SIG-M5 treated with dmso at 0.1 percent for 504 hours (cell line): ENCODE measurements around the gene KDM8.
A peak's percentile ranks its signal among the peaks of the same experiment; 100 is the strongest.

Experiments
- DNase-seq: peaks from one replicate; lab custom pipeline; 2025; ENCODE audit not compliant: unreplicated experiment; lab: John Stamatoyannopoulos, UW

Gene KDM8

GRCh38 chr16:27203507-27204311, at the start of gene KDM8:
TSS of gene KDM8 (plus strand) at chr16:27203526. CDS start at chr16:27210124, 6,598 bp downstream.
- DNase-seq: peak; percentile 99

DNA sequence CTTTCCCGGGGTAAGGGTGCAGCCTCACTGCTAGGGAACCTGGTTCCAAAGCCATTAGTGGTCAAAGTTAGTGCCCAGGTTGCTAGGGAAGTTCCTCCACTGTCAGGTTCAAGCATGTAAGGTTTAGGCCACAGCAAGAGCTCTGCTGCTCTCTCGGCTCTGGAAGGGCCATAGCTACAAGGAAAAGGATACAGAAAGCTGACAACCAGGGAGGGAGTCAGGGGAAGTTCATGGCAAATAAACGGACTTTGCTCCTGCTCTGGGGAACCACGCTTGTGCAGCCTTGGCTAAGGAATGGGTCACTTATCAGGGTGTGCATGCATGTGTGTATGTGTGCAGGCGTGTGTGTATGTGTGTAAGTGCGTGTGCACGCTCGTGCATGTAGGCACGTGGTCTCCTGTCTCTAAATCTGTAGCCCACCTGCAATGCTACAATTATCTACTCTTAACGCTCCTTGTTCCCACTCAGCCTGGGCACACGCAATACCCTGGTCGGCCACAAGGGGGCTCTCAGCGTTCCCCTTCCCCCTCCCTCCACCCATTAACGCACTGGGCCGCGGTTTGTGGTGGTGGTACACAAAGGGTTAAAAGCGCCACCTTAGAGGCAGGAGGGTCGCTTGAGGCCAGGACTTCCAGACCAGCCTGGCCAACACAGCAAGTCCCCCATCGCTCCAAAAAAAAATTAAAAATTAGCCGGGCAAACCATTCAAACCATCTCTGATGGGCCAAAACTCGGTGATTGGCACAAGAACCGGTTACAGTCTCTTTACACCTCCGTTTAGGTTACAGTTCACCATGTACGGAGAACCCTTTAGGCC, 48.4 kb upstream of the KDM8 start:
- no peak for DNase-seq

DNA sequence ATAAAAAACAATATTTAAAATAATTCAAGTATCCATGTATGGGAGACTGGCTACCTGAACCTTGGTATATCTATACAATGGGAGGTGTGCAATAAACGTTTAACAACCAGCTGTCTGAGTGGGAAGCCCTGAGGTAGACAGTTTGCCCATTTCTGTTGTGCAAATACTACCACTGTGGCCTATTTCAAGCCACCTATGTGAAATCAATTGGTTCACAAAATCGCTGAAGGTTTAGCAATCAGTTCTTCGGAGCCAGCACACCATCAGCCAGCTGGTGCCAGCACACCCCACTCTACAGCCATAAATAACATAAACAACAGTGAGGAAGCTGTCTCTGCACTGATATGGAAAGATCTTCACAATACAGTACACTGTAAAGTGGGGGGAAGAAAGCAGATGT, 46.7 kb upstream of the KDM8 start:
- no peak for DNase-seq

DNA sequence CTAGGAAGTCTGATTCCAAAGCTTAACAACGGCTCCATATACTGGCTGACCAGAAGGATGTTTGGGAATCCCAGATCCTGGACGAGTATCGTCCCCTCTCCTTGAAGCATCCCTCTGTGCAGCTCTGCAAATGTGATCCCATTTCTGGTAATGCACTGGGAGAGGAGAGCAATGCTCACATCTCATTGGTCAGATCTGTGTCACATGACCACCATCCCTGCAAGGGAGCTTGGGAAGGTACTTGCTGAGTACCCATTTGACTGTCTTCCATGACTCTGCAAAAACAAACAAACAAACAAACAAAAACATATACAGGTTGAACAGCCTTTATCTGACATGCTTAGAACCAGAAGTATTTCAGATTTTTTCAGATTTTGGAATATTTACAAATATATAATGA, 41.9 kb upstream of the KDM8 start:
- no peak for DNase-seq

- no peak for DNase-seq
Measured at GRCh38 chr16:27164352-27164751, 39.0 kb upstream of the KDM8 start.

DNA sequence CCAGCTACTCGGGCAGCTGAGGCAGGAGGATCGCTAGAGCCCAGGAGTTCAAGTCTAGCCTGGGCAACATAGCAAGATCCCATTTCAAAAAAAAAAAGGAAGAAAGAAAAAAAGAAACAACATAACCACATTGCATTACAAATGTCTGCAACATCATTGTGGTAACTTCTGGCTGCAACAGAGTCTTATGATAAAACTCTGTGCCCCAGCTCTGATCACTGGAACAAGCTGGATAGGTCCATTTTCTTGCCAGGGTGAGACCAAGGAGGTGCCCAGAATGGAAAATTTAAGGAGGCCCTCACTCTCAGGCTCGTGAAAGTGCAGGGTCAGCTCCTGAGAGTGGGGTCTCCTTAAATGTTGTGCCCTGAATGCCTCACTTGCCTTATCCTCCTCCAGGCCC, 37.8 kb upstream of the KDM8 start:
- no peak for DNase-seq

GRCh38 chr16:27168790-27169189, 34.5 kb upstream of the KDM8 start:
- no peak for DNase-seq

DNA sequence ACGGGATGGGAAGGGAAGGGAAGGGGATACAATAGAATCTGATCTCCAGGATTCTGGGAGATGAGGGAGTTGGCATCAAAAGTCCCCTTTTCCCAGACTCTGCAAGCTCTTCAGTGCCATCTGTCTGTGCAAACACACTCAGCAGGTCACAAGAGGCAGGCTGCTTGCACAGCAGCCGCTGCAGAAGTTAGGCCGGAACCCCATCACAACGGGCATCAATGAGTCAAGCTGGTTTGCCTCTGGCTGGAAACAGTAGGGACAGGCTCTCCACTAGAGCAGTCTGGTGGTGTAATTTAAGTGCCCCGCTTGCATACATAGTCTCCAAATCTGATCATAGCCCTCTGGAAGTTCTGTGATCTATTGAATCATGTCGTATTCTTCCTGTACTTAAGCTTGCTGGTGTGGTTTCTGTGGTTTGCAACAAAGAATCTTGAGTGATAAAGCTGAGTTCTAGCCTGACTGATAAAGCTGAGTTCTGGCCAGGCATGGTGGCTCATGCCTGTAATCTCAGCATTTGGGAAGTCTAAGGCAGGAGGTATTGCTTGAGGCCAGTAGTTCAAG, 33.7 kb upstream of the KDM8 start:
- DNase-seq: peak; percentile 68

DNA sequence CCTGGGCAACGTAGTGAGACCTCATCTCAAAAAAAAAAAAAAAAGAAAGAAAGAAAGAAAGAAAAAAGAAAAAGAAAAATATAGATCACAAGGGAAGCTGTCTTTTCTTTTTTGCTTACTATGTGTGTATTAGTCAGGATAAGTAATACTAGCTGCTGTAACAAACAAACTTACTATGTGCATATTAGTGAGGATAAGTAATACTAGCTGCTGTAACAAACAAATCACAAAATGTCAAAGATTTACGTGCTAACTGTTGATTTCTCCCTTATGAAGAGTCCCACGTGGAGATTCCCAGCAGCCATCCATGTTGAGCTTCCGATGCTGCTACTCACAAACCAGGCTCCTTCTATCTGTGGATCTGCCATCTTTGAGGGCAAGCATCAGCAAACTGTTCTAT, 31.7 kb upstream of the KDM8 start:
- DNase-seq: no peak

DNA sequence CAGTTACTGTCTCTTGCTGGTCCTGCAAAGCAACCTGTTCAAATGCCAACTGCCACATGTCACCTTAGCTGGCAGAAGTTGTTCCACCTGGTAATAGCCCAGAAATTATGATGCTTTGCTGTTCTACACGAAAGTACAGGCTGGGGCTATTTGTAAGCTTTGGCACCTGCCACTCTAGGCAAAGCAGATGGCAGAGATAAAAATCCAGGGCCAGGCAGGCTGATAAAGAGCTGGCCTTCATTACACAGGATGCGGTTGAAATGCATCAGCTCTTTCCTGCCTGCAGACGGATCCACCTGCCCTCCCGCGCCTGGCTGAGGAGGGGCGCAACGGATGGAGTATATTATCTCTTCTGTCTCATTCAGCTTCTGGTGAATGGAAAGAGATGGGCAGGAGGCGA, 29.3 kb upstream of the KDM8 start:
- DNase-seq: no peak

DNA sequence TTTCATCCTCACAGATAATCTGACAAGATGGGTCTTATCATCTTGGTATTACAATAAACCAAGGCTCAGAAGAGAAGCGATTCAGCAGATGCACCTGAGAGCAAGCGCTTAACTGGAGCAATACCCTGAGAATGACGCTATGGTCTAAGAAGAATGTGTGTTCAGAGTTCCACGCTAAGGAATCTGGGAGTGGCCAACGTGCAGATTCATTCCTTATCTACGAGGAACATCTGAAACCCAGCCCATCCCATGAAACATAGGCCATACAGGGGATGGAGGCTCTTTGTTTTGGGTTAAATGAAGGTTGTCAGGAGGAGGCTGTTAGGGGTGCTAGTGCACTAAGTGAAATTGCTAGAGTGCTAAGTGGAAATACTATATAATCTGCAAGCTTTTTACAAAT, 28.5 kb upstream of the KDM8 start:
- DNase-seq: peak; percentile 23

DNA sequence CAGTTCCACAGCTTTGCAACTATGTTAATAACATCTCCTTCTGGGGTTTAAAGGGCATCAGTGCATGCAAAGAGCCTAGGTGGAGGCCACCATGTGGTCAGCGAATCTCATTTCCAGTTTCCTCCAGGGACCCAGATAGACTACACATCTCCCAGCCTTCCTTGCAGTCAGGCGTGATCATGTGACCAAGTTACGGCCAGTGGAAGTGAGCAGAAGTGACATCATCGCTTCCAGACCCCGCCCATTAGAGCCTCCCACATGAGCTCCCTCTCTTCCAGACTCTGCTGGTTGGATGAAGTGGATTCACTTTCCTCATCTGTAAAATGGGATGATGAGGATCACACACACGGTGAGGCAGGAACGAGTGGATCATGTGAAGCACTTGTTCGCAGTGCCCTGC, 27.4 kb upstream of the KDM8 start:
- DNase-seq: no peak

GRCh38 chr16:27177031-27177774, 26.1 kb upstream of the KDM8 start:
- DNase-seq: no peak

- DNase-seq: peak; percentile 82
Measured at GRCh38 chr16:27179500-27180072, 23.7 kb upstream of the KDM8 start.

DNA sequence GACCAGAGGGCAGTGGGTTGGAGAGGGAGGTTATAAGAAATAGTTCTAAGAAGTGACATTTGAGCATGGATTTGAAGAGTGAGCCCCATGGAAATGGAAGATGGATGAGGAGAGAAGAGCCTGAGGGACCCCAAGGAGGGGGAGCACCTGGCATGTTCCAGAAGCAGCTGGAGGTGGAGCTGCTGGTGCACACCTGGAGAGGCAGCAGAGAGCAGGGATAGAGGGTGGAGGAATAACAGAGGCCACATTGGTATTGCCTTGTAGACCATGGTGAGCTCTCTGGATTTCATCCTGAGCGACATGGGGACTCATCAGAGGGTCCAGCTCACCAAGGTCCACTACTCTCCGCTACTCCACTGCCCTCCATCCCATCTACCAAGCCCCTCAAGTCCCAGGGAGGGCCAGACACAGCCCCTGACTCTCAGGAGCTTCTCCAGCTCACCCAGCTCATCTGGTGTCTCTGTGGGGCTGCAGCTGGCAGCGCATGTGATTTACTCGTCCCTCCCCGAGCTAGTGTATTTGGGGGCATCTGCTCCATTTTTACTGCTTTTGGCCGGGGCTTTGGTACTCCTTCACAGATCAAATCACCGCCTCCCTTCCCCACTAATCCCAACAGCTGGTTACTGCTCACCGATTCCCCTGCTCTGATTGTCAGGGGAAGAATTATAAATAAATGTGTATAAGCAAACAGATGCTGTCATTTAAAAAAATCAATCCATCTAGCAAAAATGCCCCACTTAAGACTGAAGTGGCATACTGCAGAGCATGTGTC, 22.1 kb upstream of the KDM8 start:
- DNase-seq: no peak

DNA sequence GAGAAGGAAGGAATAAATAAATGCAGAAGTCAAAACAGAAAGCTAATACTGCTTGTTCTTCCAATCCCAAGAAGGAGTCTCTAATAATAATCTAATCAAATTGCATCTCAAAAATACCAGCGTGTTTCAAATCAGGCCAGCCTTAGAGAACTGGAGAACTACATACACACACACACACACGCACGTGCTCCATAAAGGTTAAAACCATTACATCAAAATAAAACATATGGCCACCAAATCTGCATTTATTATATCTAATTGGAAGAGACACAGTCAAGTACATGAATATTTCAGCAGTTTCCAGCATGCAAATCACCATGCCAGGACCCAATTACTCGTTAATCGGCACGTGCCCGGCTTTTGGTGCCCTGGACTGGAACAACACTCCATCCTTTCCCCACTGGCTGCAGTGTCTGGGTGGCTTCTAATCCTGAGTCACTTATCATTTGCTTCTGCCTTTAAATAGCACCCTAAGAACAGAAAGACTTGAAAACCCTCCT, 20.4 kb upstream of the KDM8 start:
- DNase-seq: no peak

DNA sequence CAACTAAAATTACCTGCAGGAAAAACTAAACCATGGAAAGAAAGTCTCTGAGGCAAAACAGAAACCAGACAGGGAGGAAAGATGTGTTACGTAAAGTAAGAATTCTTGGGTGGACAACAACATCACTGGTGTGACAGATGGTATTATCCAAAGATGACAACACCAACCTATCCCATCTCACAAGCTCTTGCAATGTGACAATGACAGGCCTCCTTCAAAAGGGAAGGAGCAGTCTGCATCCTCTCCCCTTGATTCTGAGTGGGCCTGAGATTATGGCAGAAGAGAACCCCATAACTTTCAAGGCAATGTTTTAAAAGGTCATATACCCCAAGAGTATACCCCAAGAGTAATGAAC, 17.6 kb upstream of the KDM8 start:
- no peak for DNase-seq

GRCh38 chr16:27188633-27189032, 14.7 kb upstream of the KDM8 start:
- DNase-seq: no peak

GRCh38 chr16:27189335-27189972, 13.9 kb upstream of the KDM8 start:
- DNase-seq: no peak
